HG02623 (cell line): Measurements from ENCODE around the gene STRADA.
A peak's percentile ranks its signal among the peaks of the same experiment; 100 is the strongest.

ENCODE experiments used
- ATAC-seq: cut with Tn5 transposase; IDR thresholded peaks from one replicate; pipeline ENCODE4 v1.9.1; 2021; ENCODE audit warnings: moderate library complexity; ENCODE audit not compliant: unreplicated experiment

Gene STRADA

GRCh38 chr17:63741408-63742173 lies at the start of gene STRADA:
Gene STRADA, minus strand, starts transcription at chr17:63741799. Its CDS starts 13,430 bp downstream, at chr17:63728369.
- peak; percentile 88 for ATAC-seq

DNA sequence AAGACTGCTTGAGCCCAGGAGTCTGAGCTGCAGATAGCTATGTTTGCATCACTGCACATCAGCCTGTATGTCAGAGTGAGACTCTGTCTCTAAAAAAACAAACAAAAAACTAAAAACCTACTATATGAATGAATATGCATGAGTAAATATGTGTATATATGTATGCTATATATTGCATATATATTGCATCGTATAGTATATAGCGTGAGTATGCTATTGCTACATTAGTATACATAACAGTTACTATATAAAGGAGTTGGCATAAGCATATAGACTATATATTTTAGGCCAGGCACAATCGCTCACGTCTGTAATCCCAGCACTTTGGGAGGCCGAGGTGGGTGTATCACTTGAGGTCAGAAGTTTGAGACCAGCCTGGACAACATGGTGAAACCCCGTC lies 48.5 kb upstream of the STRADA start:
- no peak for ATAC-seq

DNA sequence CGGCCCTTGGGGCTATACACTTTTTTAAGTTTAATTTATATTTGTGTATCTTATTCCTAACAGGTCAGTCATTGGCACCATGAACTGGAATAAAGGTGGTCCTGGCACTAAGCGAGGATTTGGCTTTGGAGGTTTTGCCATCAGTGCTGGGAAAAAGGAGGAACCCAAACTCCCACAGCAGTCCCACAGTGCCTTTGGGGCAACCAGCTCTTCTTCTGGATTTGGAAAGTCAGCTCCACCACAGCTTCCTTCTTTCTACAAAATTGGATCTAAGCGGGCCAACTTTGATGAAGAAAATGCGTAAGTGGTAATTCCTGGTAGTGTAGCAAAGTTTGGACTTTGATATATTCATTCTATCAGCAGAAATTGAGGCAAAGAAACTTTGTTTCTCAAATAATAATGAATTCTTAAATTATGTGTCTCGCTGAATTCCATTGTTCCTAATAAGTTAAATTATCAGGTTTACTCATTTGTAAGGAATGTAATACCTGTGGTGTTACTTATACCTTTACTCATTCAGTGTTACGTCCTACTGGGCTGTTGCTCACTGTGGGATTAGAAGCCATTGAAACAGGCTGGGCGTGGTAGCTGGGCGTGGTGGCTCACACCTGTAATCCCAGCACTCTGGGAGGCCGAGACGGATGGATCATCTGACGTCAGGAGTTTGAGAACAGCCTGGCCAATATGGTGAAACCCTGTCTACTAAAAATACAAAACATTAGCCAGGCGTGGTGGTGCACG lies 45.5 kb upstream of the STRADA start:
- no peak for ATAC-seq

DNA sequence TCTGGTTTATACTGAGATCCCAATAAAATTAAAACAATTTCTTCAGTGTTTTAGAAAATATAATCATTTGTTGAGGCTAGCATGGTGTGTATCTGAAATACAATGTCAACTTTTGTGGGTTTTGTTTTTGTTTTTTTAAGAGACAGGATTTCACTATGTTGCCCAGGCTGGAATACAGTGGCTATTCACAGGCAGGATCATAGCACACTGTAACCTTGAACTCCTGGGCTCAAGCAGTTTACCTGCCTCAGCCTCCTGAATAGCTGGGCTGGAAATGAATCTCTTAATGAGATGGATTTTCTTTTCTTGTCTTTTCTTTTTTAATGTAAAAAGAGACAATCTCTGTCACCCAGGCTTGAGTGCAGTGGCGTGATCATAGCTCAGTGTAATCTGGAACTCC lies 44.5 kb upstream of the STRADA start:
- ATAC-seq, result no peak

DNA sequence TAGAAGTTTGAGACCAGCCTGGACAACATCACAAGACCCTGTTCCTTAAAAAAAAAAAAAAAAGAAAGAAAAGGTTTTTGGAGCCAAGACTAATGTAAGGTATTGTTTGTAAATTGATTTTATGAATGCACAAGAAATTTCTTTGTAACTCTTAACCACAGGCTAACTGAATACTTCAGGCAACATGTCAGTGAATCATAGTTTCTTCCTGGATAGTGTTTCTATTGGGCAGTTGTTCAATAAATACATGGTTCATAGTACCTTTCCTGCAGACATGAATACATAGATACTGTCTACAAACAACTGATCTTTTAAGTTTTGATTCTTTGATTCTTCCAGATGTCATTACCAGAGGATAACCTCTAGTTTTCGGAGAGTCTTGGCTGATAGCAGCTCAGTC lies 44.0 kb upstream of the STRADA start:
- ATAC-seq, result no peak

DNA sequence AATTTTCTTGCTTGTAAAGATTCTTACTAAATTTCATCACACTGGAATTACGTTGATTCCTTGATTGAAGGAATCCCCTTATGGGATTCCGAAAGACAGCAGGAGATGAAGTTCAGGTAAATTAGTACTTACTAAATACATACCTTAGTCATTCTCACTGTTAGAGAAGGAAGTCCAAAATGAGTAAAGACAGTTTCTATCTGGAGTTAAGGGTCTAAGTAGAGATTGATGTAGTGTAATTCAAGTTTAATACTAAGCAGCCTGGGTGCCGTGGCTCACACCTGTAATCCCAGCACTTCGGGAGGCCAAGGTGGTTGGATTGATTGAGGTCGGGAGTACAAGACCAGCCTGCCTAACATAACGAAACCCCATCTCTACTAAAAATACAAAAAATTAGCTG lies 41.9 kb upstream of the STRADA start:
- no peak for ATAC-seq

DNA sequence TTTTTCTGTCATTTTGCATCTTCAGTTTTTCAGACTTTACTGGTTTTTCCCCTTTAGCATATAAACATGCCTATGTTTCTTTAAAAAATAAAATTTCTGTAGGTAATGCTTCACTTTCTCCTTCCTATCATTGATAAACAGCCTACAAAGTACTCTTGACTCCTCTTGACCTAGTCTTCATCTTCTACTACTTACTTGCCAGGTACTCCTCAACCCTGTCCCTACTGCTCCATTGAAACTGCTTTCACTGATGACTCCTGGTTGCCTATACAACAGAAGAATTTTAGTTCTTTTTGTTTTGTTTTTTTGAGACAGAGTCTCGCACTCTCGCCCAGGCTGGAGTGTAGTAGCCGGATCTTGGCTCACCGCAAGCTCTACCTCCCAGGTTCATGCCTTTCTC lies 39.3 kb upstream of the STRADA start:
- no peak for ATAC-seq

GRCh38 chr17:63780507-63780906 lies 38.9 kb upstream of the STRADA start:
- ATAC-seq, result no peak

DNA sequence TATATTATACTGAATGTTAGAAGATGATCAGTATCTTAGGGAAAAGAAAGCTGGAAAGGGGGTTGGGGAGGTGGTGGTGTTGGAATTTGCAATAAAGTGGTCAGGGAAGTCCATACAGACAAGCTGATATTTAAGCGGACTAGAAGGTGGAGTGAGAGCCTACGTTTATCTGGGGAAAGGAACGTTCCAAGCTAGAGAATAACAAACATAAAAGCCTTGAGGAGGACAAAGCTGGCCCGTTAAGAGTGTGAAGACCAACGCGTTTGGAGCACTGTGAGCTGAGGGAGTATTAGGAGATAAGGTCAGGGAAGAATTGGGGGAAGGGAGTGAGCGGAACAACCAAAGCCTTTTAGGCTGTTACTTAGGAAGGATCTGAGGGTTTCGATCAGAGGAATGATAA lies 33.8 kb upstream of the STRADA start:
- no peak for ATAC-seq

- no peak for ATAC-seq
Observed at GRCh38 chr17:63774969-63775265, 33.3 kb upstream of the STRADA start.

GRCh38 chr17:63774141-63774968 lies 32.8 kb upstream of the STRADA start, which contains the start of gene DDX42:
Gene DDX42, plus strand, starts transcription at chr17:63774170. Its CDS starts 12,880 bp downstream, at chr17:63787050.
- peak; percentile 2 for ATAC-seq

DNA sequence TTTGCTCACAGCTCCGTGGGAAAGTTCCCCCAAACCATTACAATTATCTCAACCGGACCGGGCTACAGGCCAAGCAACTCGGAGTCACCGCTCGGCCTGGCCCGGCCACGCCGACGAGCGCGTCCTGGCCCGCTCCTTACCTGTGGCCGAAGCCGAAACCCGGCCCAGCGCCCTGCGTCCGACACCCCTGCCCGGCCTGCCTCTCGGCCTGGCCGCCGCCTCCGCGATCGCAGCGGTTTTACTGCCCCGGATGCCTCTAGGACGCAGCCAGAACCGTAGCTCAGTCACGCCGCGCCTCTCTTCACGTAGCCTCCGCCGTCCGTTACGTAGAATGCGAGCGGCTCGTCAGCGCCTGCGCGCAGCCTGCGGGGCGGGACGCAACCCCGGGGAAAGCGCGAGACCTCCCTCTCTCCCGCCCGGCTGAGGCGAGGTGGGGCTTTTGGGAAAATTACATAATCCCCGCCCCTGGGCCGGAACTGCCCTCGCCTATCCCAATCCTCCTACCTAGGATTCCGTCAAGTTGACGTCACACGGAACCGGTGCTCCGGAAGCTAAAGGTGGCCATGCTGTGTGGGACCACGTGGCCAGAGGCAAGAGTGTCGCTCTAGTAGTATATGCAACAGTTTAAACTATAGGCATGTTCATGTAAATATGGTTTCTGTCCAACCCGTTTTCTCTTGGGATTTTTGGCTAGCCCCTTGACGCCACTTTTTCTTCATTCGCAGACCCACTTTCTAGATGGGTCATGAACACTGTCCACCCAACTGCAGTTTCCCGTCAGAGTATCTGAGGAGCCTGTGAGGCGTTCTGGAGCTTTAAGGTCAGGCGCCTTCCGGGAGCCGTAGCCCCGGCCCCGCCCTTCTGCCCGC lies 31.9 kb upstream of the STRADA start, which contains the start of gene CCDC47:
Gene CCDC47, minus strand, starts transcription at position 326 of the 869 bp plus-strand sequence. CDS start 7,422 bp downstream, outside the sequence.
- peak; percentile 76 for ATAC-seq

DNA sequence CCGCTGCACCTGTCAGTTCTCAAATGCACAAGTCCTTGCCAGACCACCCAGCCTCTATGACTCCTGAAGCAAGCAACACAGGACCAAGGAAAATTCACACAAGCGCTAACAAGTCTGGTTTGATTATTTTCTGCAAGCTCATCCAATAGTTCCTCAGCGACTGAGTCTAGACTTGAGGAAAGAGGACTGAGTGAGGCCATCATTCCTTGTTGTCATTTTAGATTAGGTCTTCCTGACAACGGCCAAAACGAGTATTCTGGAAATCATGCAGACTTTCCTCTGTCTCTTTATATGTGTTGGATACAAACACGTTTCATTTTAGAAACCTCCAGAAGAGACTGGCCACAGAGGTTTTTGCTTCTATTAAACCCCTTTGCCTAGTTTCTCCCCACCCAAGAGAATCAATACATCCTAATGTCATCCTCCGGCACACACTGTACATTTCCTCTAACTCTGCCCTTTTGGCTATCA lies 31.2 kb upstream of the STRADA start:
- no peak for ATAC-seq

DNA sequence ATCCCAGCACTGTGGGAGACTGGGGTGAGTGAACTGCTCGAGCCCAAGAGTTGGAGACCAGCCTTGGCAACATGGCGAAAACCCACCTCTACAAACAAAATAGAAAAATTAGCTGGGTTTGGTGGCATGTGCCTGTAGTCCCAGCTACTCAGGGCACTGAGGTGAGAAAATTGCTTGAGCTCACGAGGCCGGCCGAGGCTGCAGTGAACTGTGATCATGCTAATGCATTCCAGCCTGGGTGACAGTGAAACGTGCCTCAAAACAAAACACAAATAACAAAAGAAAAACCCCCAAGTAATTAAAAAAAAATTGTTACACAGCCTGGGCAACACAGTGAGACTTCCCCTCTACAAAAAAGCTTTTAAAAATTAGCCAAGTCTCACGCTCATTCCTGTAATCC lies 26.8 kb upstream of the STRADA start:
- ATAC-seq, result no peak

- no peak for ATAC-seq
Observed at GRCh38 chr17:63766754-63767153, 25.2 kb upstream of the STRADA start.

DNA sequence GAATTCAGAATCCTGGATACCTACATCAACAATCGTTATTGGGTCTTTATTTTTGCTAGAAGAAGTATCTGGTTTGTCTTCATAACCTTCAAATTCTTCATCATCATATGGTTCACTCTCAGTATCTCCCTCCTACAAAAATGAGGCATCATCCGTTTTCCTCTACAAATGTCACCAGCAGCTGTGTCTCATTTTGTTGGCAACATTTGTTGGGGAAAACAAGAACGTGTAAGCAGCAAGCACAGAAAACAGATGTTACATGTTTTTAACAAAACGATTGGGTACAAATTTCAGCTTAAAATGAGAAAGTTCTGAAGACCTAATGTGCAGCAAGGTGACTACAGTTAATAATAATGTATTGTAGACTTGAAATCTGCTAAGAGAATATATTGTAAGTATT lies 23.1 kb upstream of the STRADA start:
- no peak for ATAC-seq

GRCh38 chr17:63762161-63763078 lies 20.8 kb upstream of the STRADA start:
- no peak for ATAC-seq

DNA sequence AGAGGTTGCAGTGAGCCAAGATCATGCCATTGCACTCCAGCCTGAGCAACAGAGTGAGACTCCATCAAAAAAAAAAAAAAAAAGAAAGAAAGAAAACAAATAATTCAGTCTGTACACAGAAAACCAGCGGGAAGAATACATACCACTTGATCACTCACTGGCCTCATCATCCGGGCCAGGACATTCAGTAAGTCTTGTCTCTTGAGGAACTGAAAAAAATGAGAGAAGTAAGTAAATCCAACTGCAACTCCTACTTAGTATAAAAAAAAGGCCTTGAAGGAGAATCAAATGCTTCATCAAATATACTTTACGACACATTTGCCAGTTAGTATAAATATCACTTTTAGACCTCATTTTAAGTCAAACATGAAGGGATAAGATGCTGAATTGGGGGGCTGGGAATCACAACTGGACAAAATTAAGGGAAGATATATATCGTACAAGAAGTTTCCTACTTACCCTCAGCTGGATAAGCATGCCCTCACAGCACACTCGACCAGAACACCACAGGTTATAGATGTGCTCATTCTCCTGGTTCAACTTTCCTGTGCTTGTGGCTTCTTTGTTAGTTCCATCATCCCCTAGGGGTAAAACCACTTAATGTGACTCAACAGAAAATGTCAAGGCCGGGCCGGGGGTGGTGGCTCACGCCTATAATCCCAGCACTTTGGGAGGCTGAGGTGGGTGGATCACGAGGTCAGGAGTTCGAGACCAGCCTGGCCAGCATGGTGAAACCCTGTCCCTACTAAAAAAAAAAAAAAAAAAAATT lies 19.4 kb upstream of the STRADA start:
- no peak for ATAC-seq

DNA sequence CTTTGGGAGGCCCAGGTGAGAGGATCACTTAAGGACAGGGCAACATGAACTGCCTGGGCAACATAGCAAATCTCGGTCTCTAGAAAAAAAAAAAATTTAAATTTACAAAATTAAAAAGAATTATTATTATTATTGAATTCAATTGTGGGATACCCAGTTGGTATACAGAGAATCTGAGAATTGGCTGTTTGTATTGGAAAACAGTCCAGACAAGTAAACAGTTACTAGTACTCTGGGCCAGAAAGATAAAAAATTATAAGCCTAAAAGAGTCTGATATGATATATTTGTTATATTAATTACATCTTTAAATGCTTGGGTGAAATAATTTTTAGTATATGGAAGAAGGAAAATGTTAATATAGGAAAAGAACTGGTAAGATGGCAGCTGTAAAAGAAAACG lies 16.8 kb upstream of the STRADA start:
- no peak for ATAC-seq
